ENCODE results near the gene RALY.

The RALY gene

GRCh38 chr20:34011275-34011674 lies 17.6 kb downstream of the RALY start:
- H3K4me3 Mint-ChIP-seq, result no peak overlapping the region

GRCh38 chr20:34012330-34012729 lies 18.6 kb downstream of the RALY start:
- peaks cover 89% of the 10 kb centered on the region for H3K4me1 Mint-ChIP-seq
- peaks cover 24% of the 10 kb centered on the region for H3K36me3 Mint-ChIP-seq (ENCODE audit: insufficient read depth)
- H3K4me3 Mint-ChIP-seq, result peak overlapping the region; percentile 46
- no peaks in the 10 kb centered on the region for H3K27me3 Mint-ChIP-seq
- ATAC-seq (replicated peaks; ENCODE audit: extremely low read depth, poor library complexity, severe bottlenecking) (no peak), DNase-seq (ENCODE audit: low spot score in 2 of 2) (no peak)
- H3K9me3 Mint-ChIP-seq, result no peaks in the 10 kb centered on the region
- peak overlapping the region; percentile 58 for H3K27ac Mint-ChIP-seq (ENCODE audit: low read depth)

More at GRCh38 chr20:34011275-34011674, 17.6 kb downstream of the RALY start:
- no peaks in the 10 kb centered on the region for H3K9me3 Mint-ChIP-seq
- no peak for ATAC-seq (replicated peaks; ENCODE audit: extremely low read depth, poor library complexity, severe bottlenecking)
- no peak for DNase-seq (ENCODE audit: low spot score in 2 of 2)
- no peak overlapping the region for H3K27ac Mint-ChIP-seq (ENCODE audit: low read depth)
- no peaks in the 10 kb centered on the region for H3K27me3 Mint-ChIP-seq
- peaks cover 24% of the 10 kb centered on the region for H3K36me3 Mint-ChIP-seq (ENCODE audit: insufficient read depth)
- H3K4me1 Mint-ChIP-seq, result peaks cover 87% of the 10 kb centered on the region

- Mint-ChIP-seq H3K4me3 (peak overlapping the region; percentile 46), H3K27me3 (no peaks in the 10 kb centered on the region), H3K4me1 (peaks cover 92% of the 10 kb centered on the region), H3K36me3 (ENCODE audit: insufficient read depth) (peaks cover 23% of the 10 kb centered on the region), H3K27ac (ENCODE audit: low read depth) (peak overlapping the region; percentile 58), H3K9me3 (no peaks in the 10 kb centered on the region)
- ATAC-seq (replicated peaks; ENCODE audit: extremely low read depth, poor library complexity, severe bottlenecking), result no peak
- DNase-seq (ENCODE audit: low spot score in 2 of 2), result no peak
Observed at GRCh38 chr20:34012735-34013134, 19.0 kb downstream of the RALY start.

- Mint-ChIP-seq H3K4me1 (peaks cover 92% of the 10 kb centered on the region), H3K36me3 (ENCODE audit: insufficient read depth) (peaks cover 19% of the 10 kb centered on the region), H3K4me3 (no peak overlapping the region), H3K27me3 (no peaks in the 10 kb centered on the region), H3K27ac (ENCODE audit: low read depth) (peak overlapping the region; percentile 72), H3K9me3 (no peaks in the 10 kb centered on the region)
- no peak for DNase-seq (ENCODE audit: low spot score in 2 of 2)
- ATAC-seq (replicated peaks; ENCODE audit: extremely low read depth, poor library complexity, severe bottlenecking), result no peak
Observed at GRCh38 chr20:34013554-34013953, 19.8 kb downstream of the RALY start.

GRCh38 chr20:34014878-34015277 lies 21.2 kb downstream of the RALY start:
- peaks cover 88% of the 10 kb centered on the region for H3K4me1 Mint-ChIP-seq
- H3K4me3 Mint-ChIP-seq, result no peak overlapping the region
- DNase-seq (ENCODE audit: low spot score in 2 of 2), result no peak
- H3K36me3 Mint-ChIP-seq (ENCODE audit: insufficient read depth), result peaks cover 19% of the 10 kb centered on the region
- H3K27me3 Mint-ChIP-seq, result no peaks in the 10 kb centered on the region
- H3K9me3 Mint-ChIP-seq, result no peaks in the 10 kb centered on the region
- peak overlapping the region; percentile 12 for H3K27ac Mint-ChIP-seq (ENCODE audit: low read depth)
- no peak for ATAC-seq (replicated peaks; ENCODE audit: extremely low read depth, poor library complexity, severe bottlenecking)

- H3K9me3 Mint-ChIP-seq, result no peaks in the 10 kb centered on the region
- ATAC-seq (replicated peaks; ENCODE audit: extremely low read depth, poor library complexity, severe bottlenecking), result peak; percentile 24
- no peak for DNase-seq (ENCODE audit: low spot score in 2 of 2)
- H3K4me1 Mint-ChIP-seq, result peaks cover 88% of the 10 kb centered on the region
- H3K27me3 Mint-ChIP-seq, result no peaks in the 10 kb centered on the region
- H3K36me3 Mint-ChIP-seq (ENCODE audit: insufficient read depth), result peaks cover 16% of the 10 kb centered on the region
- peak overlapping the region; percentile 12 for H3K27ac Mint-ChIP-seq (ENCODE audit: low read depth)
- H3K4me3 Mint-ChIP-seq, result no peak overlapping the region
Observed at GRCh38 chr20:34015401-34016335, 22.0 kb downstream of the RALY start.

- Mint-ChIP-seq H3K36me3 (ENCODE audit: insufficient read depth) (peaks cover 16% of the 10 kb centered on the region), H3K27me3 (no peaks in the 10 kb centered on the region), H3K27ac (ENCODE audit: low read depth) (peak overlapping the region; percentile 12), H3K4me1 (peaks cover 87% of the 10 kb centered on the region), H3K9me3 (no peaks in the 10 kb centered on the region), H3K4me3 (no peak overlapping the region)
- DNase-seq (ENCODE audit: low spot score in 2 of 2) (no peak), ATAC-seq (replicated peaks; ENCODE audit: extremely low read depth, poor library complexity, severe bottlenecking) (no peak)
Observed at GRCh38 chr20:34016736-34017135, 23.0 kb downstream of the RALY start.

GRCh38 chr20:34017610-34018009 lies 23.9 kb downstream of the RALY start:
- Mint-ChIP-seq H3K27me3 (no peaks in the 10 kb centered on the region), H3K4me3 (no peak overlapping the region), H3K9me3 (no peaks in the 10 kb centered on the region), H3K27ac (ENCODE audit: low read depth) (peak overlapping the region; percentile 1), H3K36me3 (ENCODE audit: insufficient read depth) (peaks cover 13% of the 10 kb centered on the region), H3K4me1 (peaks cover 89% of the 10 kb centered on the region)
- DNase-seq (ENCODE audit: low spot score in 2 of 2) (no peak), ATAC-seq (replicated peaks; ENCODE audit: extremely low read depth, poor library complexity, severe bottlenecking) (no peak)

- no peaks in the 10 kb centered on the region for H3K9me3 Mint-ChIP-seq
Observed at GRCh38 chr20:34018166-34018565, 24.5 kb downstream of the RALY start.

GRCh38 chr20:34022151-34022838 lies 28.6 kb downstream of the RALY start:
- DNase-seq (ENCODE audit: low spot score in 2 of 2) (no peak), ATAC-seq (replicated peaks; ENCODE audit: extremely low read depth, poor library complexity, severe bottlenecking) (peak; percentile 57)
- Mint-ChIP-seq H3K36me3 (ENCODE audit: insufficient read depth) (peaks cover 7% of the 10 kb centered on the region), H3K4me3 (no peak overlapping the region), H3K4me1 (peaks cover 89% of the 10 kb centered on the region), H3K27me3 (no peaks in the 10 kb centered on the region), H3K27ac (ENCODE audit: low read depth) (peak overlapping the region; percentile 42), H3K9me3 (no peaks in the 10 kb centered on the region)

More at GRCh38 chr20:34018166-34018565, 24.5 kb downstream of the RALY start:
- no peak overlapping the region for H3K4me3 Mint-ChIP-seq
- H3K27me3 Mint-ChIP-seq, result no peaks in the 10 kb centered on the region
- ATAC-seq (replicated peaks; ENCODE audit: extremely low read depth, poor library complexity, severe bottlenecking), result no peak
- peaks cover 91% of the 10 kb centered on the region for H3K4me1 Mint-ChIP-seq
- H3K27ac Mint-ChIP-seq (ENCODE audit: low read depth), result peak overlapping the region; percentile 1
- peaks cover 12% of the 10 kb centered on the region for H3K36me3 Mint-ChIP-seq (ENCODE audit: insufficient read depth)
- no peak for DNase-seq (ENCODE audit: low spot score in 2 of 2)

- DNase-seq (ENCODE audit: low spot score in 2 of 2), result no peak
- Mint-ChIP-seq H3K9me3 (no peaks in the 10 kb centered on the region), H3K4me3 (no peak overlapping the region), H3K36me3 (ENCODE audit: insufficient read depth) (peaks cover 7% of the 10 kb centered on the region), H3K27me3 (no peaks in the 10 kb centered on the region), H3K27ac (ENCODE audit: low read depth) (peak overlapping the region; percentile 42), H3K4me1 (peaks cover 89% of the 10 kb centered on the region)
- ATAC-seq (replicated peaks; ENCODE audit: extremely low read depth, poor library complexity, severe bottlenecking), result no peak
Observed at GRCh38 chr20:34022839-34023234, 29.1 kb downstream of the RALY start.

GRCh38 chr20:34023937-34024722 lies 30.4 kb downstream of the RALY start:
- no peak for ATAC-seq (replicated peaks; ENCODE audit: extremely low read depth, poor library complexity, severe bottlenecking)
- Mint-ChIP-seq H3K27me3 (no peaks in the 10 kb centered on the region), H3K4me1 (peaks cover 87% of the 10 kb centered on the region), H3K27ac (ENCODE audit: low read depth) (peak overlapping the region; percentile 11), H3K9me3 (no peaks in the 10 kb centered on the region), H3K36me3 (ENCODE audit: insufficient read depth) (peaks cover 7% of the 10 kb centered on the region), H3K4me3 (no peak overlapping the region)
- DNase-seq (ENCODE audit: low spot score in 2 of 2), result no peak
